Measurements from ENCODE around the gene PAK6.
A peak's percentile ranks its signal among the peaks of the same experiment; 100 is the strongest.

The PAK6 gene

DNA sequence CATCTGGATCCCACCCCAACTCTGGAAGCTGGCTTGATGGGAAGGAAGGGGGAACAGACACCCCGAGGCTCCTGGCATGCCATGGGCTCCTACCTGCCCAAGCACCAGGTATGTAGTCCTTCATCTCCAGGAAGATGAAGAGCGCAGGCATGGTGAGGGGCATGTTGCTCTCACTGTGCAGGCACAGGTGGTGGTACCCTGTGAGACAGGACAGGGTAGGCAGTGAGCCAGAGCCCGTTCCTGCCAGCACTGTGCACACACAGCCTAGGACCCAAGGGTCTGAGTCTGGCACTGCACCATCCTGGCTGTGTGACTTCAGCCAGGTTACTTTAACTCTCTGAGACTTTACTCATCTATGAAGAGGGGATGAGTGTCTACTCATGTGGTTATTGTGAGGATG lies 53.4 kb downstream of the PAK6 start:
- DNase-seq (ENCODE audit: low read depth in 2 of 2): no peak

DNA sequence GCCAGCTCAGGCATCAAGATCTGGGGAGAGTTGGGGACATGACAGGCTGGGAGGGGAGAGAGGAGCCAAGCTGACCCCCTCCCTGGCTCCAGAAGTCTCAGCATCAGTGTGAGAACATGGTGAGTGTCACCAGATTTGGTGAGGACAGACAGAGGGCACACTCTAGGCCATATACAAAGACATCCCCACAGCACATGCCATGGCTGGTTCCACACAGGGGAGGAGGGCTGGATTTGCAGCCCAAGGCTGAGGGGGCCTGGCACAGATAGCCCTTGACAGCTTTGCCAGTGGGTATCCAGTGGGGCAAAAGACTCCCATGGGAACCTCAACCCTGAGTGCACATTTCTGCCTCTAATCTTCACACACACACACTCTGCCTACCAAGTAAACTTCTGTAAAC lies 54.1 kb downstream of the PAK6 start:
- DNase-seq (ENCODE audit: low read depth in 2 of 2): no peak

DNA sequence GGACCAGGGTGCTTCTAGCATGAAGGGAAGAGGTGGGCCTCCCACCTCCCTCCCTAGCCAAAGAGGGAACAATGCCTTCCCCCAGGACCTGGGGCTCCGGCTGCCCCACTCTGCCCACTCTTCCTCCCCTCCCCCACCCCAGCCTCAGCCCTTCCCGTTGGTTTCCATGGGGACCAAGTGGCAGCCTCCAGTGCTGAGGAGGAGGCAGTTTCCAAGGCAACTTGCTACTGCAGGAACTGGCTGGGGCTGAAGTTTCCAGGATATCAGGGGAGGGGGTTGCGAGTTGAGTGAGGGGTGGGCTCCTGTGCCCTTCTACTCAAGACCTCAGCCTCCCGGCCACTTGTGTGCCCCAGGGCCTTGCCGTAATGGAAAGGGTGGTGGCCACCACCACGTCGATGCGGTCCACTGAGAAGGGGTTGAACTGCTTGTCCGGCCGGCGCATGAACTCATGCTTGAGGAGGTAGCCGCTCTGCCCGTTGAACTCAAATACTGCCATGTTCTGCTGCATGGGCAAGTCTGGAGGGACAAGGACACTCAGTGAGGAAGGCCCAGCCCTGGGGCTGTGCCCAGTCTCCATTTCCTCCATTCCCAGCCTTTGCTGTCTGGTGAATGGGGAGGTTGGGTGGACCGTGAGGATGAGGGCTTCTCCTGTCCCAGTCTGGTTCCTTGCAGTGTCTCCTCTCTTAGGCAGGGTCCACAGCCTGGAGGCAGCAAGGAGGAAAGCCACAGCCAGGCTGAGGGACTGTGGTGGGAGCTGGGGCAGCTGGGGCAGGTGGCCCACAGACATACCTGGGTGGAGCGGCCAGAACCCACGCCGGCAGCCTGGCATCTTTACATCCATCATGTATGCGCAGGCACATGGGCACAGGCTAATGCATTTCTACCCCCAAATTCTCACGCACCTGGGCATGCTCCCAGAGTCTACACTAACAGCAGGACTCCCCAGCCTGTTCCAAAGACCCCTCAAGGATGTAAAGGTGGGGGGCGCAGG lies 55.3 kb downstream of the PAK6 start:
- DNase-seq (ENCODE audit: low read depth in 2 of 2): no peak

DNA sequence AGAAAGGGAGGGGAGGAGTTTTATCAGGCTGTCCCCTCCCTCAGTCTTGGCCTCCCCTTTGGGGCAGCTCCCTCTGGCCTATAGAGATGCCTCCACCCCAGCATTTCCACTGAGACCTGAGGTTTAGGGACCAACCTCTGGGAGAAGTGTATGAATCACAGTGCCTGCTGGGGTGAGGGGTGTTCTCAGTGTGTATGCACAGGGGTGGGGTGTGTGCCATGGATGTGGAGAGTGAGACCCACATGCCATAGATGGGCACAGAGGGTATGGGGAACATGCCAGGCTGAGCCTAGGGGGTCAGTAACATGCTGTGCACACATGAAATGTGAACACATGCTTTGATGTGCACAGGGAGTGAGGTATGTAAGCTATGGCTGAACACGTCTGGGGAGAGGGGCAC lies 56.4 kb downstream of the PAK6 start:
- DNase-seq (ENCODE audit: low read depth in 2 of 2): no peak

DNA sequence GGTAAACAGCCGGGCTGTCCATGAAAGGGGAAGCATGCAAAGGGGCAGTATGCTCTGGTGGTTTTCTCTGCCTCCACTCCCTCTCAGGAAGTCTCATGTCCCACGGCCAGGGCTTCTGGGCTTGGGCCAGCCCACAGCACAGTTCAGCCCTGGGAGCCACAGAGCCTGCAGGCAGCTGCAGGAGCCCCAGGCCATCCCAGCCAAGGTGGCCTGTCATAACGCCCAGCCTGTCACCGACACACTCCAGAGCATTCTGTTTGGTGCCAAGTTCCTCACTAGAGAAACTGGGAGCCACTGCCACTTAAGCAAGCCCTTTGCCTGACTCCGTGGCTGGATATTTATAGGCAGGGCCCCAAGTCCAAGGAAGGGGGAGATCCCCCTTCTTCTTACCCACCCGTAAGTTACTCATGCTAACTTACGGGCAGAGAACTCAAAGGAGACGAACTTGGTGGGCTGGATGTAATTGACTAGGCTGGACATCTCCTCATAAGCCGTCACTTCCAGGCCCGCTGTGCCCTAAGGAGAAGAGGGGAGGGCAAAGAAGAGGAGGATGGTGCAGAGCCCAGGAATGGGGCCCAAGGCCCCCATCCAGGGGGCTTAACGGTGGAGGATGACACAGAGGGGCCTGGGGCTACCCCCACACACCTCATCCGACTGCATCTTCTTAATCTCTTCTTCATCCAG lies 57.2 kb downstream of the PAK6 start:
- DNase-seq (ENCODE audit: low read depth in 2 of 2): no peak

DNA sequence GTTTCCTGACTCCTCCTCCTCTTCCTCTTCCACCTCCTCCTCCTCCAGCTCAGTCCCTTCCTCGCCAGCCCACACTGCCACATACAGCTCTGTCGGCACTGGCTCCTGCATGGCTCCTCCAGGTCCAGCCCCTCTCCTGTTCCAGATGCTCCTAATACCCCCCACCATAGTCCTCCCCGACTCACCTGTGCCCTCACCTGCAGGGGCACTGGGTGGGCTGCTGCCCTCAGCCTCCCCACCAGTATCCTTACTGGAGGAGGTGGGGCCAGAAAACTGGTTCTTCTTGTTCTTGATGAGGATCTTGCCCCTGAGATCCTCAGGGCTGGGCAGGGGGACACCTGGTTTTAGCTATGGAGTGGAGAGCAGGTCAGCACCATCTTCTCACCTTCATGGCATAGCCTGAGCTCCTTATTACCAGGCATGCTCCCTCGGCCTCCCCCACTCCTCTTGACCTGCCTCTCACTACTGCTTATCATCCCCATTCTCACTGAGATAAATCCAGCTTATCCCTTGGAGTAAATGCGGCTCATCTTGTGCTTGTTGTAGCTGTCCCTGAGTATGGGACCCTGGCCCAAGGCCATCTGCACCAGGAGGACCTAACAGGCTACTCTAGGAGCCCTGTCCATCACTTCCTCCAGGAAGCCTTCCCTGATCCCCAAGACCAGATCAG lies 57.8 kb downstream of the PAK6 start:
- no peak for DNase-seq (ENCODE audit: low read depth in 2 of 2)

DNA sequence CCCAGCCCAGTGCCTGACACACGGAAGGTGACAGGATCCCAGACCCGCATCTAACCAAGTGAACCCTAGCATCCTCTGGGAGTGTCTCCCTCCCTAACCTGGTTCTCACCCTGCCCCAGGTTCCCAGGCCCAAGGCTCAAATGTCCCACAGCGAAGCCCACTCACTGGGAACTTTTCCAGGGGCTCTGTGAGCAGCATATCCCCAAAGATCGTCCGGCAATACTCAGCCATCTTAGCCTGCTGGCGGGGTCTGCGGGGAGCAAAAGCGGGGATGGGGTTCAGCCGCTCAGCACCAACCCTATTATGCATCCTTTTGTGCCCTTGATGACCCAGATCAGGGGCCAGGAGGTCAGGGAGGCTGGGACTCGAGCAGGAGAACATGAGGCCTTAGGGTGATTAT lies 58.5 kb downstream of the PAK6 start:
- no peak for DNase-seq (ENCODE audit: low read depth in 2 of 2)

DNA sequence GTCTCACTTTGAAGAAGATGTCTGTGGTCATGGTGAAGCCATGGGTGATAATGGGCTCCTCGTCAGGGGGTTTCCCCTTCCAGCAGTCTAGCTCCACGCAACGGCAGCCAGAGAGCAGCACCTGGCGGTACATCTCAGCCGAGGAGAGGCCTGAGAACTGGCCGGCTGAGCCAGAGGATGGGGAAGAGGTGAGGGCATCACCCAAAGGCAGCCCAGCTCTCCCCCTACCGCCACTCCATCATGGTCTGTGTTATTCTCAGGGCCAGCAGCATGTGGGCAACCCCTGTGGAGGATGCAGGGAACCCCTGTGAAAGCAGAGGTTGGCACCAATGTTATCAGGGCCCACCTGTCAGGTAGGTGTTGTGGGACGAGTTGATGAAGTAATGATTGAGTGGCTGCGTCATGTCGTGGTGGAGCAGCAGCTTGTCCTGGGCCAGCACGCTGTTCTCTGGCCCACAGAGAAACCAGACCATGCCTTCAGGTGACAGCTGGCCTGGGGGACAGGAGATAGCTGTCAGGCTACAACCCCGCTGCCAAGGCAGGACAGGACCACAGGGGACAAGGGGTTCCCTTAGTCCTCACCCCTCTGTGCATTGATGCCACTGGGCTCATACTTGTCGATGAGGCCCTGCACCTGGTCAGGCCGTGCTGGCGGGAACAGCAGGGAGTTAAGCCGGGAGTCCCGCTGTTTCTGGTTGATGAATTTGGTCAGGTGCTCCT lies 59.5 kb downstream of the PAK6 start:
- no peak for DNase-seq (ENCODE audit: low read depth in 2 of 2)

DNA sequence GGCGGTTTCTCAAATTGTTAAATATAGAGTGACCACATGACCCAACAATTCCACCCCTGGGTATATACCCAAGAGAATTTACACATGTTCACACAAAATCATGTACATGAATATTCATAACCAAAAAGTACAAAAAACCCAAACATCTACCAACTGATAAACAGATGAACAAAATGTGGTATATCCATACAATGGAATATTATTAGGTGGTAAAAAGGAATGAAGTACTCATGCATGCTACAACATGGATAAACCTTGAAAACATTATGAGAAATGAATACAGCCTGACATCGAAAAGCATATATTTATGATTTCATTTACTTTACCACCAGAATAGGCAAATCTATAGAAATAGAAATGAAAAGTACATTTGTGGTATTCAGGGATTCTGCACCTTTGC lies 61.5 kb downstream of the PAK6 start:
- DNase-seq (ENCODE audit: low read depth in 2 of 2): no peak

DNA sequence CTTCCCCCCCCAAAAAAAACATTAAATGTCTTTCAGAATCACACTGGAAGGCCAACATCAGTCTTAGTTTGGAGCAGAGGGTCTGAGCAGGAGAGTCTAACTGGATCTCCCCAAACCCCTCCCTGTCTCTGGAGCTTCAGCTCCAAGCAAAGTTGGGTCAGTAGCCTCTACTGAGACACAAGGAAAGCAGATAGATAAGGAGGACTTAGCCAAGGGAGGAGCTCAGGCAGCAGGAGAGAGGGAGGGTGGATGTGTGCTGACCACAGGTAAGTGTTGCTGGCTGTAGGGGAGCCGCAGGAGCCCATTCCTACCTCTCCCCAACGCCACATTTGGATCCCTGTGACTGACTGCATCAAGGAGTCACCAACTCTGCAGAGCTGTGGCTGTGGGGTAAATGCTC lies 61.9 kb downstream of the PAK6 start:
- no peak for DNase-seq (ENCODE audit: low read depth in 2 of 2)

DNA sequence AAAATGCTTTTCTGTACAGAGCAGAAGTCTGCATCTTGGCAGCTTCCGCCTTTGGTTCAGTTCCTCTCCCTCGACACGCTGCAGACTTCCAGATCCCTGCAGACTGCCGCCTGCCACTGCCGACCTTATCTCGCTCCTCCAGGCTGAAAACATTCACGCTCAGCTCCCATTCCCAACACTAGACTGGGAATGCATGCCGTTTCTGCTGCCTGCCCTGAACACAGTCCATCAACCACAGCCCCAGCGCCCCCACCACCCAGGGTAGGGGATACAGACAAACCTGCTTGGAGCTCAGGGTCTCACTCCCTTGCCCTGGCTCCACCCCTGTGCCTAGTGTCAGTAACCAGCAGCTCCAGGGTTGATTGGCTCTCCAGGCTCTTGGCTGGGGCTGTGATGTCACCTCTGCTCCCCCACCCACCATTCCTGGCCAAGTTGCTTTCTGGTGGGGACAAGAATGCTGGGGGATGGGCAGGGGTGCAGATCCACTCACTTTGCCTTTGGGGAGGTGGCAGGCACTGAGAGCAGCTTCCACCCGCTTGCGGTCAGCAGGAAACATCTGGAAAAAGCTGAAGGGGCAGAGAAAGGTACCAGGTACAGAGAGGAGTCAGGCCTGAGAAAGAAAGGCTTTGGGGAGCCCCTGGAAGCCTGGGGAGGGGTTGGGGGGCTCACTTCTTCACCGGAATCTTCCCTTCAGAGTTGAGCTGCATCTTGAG lies 62.8 kb downstream of the PAK6 start:
- DNase-seq (ENCODE audit: low read depth in 2 of 2): no peak

DNA sequence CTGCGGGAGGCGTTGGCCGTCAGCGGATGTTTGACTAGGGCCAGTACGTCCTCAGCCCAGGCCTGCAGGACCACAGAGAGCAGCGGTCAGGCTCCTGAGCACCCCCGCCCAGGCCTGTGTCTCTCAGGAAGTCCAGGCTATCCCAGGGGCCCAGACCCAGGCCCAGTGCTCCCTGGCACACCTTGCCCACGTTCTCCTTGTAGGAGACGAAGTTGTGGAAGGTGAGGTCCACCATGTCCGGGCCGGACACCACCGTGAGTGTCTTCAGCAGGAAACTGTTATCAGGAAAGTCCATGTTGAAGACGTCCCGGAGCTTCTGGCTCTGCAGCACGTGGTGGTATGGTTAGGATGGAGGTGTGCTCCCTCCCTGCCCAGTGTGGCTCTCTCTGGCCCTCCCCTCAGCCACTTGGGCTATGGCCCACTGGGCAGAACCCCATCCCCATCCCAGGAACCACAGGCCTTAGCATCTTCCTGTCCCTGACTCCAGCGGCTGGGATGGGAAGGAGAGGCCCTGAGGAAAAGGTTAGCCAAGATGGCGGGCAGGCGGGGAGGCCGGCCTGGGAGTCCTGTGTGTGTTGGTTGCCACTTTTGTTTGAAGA lies 63.5 kb downstream of the PAK6 start:
- DNase-seq (ENCODE audit: low read depth in 2 of 2): no peak

DNA sequence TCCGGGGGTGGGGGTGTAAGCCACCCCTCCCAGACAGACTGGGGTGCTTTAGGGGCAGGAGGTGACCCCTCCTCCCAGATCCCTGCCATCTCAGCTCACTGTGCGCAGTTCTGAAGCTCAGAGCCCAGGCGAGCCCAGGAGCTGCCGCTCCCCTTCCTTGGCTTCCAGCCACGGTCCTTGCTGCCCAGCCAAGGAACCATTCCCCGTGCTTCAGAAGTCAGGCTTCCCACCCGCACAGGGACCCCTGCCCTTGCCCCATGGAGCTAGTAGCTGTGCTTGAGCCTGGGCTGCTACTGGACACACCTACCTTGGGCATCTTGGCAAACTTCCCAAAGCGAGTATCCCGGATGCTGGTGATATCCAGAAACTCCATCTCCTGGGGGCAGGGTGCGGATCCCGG lies 64.1 kb downstream of the PAK6 start:
- no peak for DNase-seq (ENCODE audit: low read depth in 2 of 2)

DNA sequence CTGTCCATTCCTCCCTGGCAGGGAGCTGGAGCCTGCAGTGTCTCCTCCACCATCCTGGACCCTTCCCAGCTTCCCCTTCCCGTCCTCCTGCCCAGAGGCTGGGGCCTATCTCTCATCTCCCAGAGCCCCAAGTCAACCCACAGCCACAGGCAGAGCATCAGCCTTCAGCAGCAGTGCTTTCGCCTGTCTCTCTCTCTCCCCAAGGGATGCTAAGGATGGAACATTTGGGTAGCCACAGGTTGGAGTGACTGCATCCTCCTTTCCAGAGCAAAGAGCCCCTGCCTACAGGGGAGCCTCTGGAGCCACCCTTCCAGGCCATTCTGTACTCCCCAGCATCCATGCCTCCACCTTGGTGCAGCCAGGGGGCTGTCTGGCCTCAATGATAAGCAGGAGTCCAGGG lies 64.7 kb downstream of the PAK6 start:
- DNase-seq (ENCODE audit: low read depth in 2 of 2): no peak

DNA sequence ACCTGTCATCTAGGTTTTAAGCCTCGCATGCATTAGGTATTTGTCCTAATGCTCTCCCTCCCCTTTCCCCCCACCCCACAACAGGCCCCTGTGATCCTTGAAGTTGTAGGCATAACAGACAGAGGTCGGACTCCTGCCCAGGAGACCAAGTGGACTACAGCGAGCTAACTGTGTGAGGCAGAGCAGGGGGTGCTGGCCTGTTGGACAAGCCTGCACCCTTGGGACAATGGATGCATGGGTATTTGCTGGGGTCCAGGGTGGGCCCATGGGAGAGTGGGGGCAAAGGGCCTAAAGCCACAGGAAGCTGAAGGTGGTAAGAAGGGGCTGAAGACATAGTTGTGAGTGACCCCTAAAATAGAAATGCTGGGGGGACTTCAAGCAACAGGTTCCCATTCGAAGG lies 66.4 kb downstream of the PAK6 start:
- DNase-seq (ENCODE audit: low read depth in 2 of 2): no peak

DNA sequence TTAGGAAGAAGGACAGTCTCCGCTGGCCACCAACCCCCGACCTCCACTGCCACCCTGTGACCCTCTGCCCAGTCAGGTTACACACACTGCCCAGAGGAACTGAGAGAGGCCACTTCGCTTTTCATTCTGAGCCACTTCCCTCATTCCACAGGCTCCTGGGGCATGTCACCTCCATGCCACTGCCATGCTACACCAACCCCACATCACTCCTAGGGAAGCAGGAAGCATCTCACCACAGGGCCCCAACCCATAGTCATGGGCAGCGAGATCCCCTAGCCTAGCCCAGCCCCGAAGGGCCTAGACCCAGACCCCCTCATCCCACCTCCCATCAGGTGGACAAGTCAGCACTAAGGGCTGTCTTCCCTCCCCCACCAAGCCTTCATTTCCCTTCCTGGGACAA lies 67.5 kb downstream of the PAK6 start:
- DNase-seq (ENCODE audit: low read depth in 2 of 2): no peak

DNA sequence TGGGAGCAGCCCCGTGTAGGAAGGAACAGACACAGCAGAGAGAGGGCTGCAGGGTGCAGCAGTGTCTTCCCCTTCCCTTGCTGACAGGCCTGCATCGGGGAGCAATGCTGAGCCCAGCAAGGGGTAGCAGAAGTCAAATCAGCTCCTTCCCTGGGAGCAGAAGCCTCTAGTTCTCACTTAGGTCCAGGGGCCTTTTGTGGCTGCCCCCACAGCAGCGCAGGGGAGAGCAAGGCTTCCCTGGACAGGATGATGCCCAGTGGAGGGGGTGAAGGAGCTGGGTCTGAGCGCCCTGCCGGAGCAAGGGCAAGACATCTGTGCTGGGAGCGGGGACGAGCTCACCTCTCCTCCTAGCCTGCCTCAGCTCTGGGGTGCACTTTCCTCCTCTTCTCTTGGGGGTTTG lies 68.0 kb downstream of the PAK6 start:
- no peak for DNase-seq (ENCODE audit: low read depth in 2 of 2)

DNA sequence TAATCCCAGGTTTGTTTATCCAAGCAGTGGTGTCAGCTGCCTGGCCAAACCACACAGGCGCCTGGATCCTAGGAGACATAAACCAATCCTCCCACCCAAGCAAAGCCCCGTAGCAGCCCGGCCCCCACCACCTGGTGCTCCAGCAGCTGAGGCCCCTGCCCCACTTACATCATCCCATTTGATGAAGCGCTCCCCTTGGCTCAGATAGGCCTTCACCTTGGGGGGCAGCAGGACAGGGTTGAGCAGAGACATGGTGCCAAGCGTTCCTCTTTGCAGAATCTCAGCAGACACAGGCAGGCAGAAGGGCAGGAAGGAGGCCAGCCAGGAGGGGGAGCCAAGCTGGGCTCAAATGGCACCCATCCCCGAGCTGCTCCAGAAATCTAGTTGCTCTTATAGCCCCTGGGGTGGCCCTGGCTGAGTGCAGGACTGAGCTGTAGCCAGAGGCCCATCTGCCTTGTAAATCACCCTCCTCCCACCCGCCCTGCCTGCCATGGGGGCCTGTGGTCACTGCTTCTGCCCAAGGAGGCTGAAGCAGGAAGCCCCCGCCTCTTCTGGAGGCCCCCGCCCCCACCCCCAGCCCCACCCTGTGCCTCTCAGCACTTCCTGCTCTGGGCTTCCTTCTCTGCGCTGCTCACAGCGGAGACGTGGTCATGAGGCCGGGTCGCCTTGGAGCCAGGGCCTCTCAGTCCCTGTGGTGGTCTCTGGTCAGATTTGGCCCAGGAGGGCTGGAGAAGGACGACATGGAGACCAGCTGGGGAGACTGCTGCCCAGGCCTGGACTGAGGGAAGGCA lies 68.8 kb downstream of the PAK6 start, which contains the start of gene PLCB2:
TSS of gene PLCB2 (minus strand) at position 515 of the 791 bp plus-strand sequence. CDS start at position 252, 263 bp downstream.
- peak; percentile 31 to 52 for DNase-seq (ENCODE audit: low read depth in 2 of 2)

DNA sequence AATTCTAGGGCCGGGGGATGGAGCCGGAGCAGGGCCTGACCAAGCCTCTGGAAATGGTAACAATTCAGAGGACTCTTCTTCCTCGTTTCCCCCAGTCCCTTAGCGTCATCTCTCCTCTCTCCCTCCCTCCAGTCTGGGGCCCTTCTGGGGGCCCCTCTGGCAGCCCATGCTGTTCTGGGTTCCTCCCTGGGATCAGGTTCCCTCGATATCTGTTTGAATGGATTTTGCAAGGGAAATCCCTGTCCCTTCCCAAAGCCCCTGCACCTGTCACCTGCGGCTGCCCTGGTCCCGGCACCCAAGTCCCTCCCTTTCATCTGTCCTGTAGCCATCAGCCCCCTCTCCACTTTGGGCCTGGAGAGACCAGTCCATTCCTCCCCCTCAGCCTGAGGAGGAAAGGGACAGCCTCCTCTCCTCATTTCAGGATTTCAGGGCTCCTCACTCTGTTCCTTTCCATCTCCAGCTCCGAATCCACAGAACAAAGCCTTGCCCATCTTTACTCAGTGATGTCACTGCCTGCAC lies 70.5 kb downstream of the PAK6 start:
- DNase-seq (ENCODE audit: low read depth in 2 of 2): no peak

Data from stimulated activated CD4-positive, alpha-beta T cell treated with anti-CD3 and anti-CD28 coated beads, Interleukin-15, amount 100 ng/mL, for 48 hours (primary cell).